NCI-H460 (cell line): ENCODE data around the gene SRA1. TPM values are rescaled to one million over a fixed set of nuclear protein-coding genes. Genes with fewer than 3 reads are reported as not detected.
A peak's percentile ranks its signal among the peaks of the same experiment; 100 is the strongest.
"Not testable (repeated sequence)": the region's sequence is repeated elsewhere in the genome, so short reads cannot be mapped to it uniquely, and the experiment has no call there.

ENCODE experiments used
- DNase-seq: peaks from one replicate; pipeline ENCODE4 v3.0.0-alpha.2; 2016; ENCODE audit warnings: low read depth; ENCODE audit errors: extremely low read depth
- polyA plus RNA-seq: library from polyadenylated mRNA; depleted of rRNA; stranded (reverse); fragments of >200 nt; gene quantifications from 2 replicates; pipeline ENCODE4 v1.2.3, GENCODE V29; 2014; cell fraction: nucleus; rRNA removed
- total RNA-seq: library from RNA; depleted of rRNA; stranded (reverse); fragments of >200 nt; shearing (Covaris generic); gene quantifications from 2 replicates; pipeline ENCODE4 v1.2.3, GENCODE V29; 2014; rRNA removed

The SRA1 gene
- total RNA-seq: 77.8 and 92.2 TPM in 2 replicates
- polyA plus RNA-seq: 23.4 and 34.6 TPM in 2 replicates

- peak; percentile 84 for DNase-seq
These were observed at the start of gene SRA1 for GRCh38 chr5:140557136-140557805. Gene SRA1, minus strand, starts transcription at chr5:140557473. Its CDS starts 21 bp downstream, at chr5:140557452.

DNA sequence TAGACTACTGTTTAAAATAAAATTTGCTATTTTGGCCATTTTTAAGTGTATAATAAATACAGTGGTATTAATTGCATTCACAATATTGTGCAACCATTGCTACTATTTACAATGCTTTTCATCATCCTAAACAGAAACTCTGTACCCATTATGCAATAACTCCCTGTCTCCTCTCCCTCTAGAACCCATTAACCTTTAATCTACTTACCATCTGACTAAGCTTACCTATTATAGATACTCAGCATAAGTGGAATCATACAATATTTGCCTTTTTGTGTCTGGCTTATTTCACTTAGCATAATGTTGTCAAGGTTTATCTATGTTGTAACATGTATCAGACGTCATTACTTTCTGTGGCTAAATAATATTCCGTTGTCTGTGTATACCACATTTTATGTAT lies 49.8 kb upstream of the SRA1 start:
- DNase-seq: peak; percentile 15

GRCh38 chr5:140605879-140606278 lies 48.6 kb upstream of the SRA1 start:
- DNase-seq: no peak

DNA sequence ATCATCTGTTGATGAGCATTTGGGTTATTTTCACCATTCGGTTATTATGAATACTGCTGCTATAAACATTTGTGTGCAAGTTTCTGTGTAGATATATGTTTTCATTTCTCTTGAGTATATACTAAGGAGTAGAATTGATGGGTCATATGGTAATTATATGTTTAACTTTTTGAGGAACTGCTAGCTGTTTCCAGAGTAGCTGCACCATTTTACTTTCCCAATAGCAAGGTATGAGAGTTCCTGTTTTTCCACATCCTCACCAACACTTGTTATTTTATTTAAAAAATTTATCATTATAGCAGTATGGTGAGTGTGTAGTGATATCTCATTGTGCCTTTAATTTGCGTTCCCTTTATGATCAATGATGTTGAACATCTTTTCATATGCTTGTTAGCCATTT lies 46.5 kb upstream of the SRA1 start:
- DNase-seq: no peak

DNA sequence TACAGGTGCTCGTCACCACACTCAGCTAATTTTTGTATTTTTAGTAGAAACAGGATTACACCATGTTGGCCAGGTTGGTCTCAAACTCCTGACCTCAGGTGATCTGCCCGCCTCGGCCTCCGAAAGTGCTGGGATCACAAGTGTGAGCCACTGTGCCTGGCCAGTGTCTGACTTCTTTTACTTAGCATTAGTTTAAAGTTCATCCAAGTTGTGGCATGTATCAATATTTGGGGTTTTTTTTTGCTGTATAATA lies 46.1 kb upstream of the SRA1 start:
- not testable (repeated sequence) for DNase-seq

DNA sequence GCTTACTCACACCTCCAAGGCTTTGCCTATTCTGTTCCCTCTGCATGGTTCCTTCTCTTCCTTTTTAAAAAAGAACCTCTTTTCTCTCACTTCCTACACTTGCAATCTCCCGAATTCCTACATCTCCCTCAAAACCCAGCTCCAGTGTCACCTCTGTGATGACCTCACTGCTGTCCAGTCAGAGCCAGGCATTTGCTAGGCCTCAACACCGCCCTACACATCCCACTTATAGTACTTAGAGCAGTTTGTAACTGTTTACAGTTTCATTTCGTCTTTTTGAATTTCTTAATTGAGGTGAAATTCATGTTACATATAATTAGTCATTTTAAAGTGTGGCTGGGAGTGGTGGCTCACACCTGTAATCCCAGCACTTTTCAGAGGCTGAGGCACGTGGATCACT lies 44.9 kb upstream of the SRA1 start:
- DNase-seq: no peak

DNA sequence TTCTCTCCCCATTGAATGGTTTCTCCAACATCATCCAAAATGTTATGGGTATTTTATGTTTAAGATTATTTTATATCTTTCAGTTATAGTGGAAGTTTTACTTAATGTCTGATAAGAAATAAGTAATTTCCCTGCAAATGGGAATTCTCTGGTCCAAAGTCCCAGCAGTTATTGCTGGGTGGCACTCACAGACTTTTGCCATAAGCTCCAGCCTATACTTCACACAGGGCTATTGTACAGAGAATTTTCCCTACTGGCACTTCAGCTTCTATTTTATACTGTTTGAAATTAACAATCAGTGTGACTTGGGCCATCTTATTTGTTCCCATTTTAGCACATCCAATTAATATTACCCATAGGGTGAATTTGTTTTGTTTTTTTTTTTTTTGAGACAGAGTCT lies 42.8 kb upstream of the SRA1 start:
- DNase-seq: no peak

- DNase-seq: no peak
These were observed 41.6 kb upstream of the SRA1 start for GRCh38 chr5:140598836-140599235.

DNA sequence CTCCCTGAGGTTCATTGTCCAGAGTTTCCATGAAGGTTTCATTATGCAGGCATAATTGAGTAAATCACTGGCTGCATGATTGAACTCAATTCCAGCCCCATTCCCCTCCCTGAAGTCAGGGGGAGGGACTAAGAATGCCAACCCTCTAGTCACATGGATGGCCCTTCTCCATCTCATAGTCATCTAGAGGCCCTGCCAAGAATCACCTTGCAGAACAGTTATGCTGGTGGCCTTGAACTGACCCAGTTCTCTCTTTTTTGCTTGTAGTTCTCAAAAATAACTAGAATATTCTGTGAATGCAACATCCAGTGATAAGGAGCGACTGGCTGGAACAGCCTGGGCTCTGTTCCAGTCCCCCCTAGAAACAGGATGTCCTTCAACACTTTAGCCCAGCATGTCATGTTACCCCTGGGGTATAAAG lies 39.1 kb upstream of the SRA1 start:
- no peak for DNase-seq

GRCh38 chr5:140595538-140596300 lies 38.4 kb upstream of the SRA1 start:
- no peak for DNase-seq

GRCh38 chr5:140594169-140594568 lies 36.9 kb upstream of the SRA1 start:
- DNase-seq: no peak

GRCh38 chr5:140593070-140593469 lies 35.8 kb upstream of the SRA1 start:
- DNase-seq: peak; percentile 40

GRCh38 chr5:140591747-140592372 lies 34.6 kb upstream of the SRA1 start:
- no peak for DNase-seq

GRCh38 chr5:140590861-140591260 lies 33.6 kb upstream of the SRA1 start:
- DNase-seq: no peak

GRCh38 chr5:140588311-140589070 lies 31.2 kb upstream of the SRA1 start:
- DNase-seq: no peak

GRCh38 chr5:140587495-140587894 lies 30.2 kb upstream of the SRA1 start:
- no peak for DNase-seq

DNA sequence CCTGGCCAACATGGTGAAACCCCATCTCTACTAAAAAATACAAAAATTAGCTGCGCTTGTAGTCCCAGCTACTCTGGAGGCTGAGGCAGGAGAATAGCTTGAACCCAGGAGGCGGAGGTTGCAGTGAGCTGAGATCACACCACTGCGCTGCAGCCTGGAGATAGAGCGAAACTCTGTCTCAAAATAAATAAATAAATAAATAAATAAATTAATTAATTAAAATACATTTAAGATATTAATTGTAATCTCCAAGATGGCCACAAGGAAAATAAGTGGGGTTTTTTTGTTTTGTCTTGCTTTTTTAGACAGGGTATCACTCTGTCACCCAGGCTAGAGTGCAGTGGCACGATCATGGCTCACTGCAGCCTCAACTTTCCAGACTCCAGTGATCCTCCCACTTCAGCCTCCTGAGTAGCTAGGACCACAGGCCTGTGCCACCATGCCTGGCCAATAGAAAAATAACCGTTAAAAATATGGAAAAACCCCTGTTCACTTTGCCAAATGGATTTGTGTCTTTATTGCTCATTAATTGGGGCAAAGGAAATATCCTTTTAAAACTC lies 22.0 kb upstream of the SRA1 start:
- DNase-seq: not testable (repeated sequence)

- no peak for DNase-seq
These were observed 19.5 kb upstream of the SRA1 start for GRCh38 chr5:140576776-140577201.

DNA sequence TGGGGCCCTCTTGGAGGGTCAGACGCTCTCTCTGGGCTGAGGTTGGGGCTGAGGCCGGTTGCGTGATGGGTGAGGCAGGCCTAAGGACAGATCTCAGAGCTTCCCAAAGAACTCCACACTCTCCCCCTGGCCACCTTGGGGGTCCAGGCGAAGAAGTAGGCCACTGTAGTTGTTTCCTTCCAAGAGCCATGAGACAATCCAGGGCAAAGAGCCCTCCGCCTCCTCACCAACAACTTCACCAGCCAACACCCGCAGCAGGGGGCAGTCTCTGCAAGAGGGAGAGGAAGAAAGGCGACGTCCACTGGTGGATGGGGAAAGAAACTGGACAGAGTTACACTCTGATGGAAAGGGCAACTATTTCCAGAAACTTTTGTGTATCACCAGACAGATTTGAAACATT lies 18.0 kb upstream of the SRA1 start:
- DNase-seq: peak; percentile 30

DNA sequence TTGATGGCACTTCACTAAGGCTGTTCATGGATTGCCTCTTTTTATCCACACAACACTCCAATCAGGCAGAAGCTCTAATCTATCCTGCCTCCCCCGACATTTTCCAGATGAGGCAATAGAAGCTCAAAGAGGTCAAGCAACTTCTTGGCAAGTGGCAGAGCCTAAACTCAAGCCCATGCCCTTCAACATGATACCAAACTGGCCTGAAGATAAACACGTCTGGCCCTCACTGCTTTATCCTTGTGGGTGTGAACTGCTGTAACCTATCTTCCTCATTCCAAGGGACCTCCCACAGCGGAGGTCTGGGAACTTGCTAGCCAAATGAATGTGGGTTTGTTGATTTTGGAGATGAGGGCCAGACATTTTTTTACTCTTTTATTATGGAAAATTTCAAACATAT lies 16.9 kb upstream of the SRA1 start:
- DNase-seq: no peak

DNA sequence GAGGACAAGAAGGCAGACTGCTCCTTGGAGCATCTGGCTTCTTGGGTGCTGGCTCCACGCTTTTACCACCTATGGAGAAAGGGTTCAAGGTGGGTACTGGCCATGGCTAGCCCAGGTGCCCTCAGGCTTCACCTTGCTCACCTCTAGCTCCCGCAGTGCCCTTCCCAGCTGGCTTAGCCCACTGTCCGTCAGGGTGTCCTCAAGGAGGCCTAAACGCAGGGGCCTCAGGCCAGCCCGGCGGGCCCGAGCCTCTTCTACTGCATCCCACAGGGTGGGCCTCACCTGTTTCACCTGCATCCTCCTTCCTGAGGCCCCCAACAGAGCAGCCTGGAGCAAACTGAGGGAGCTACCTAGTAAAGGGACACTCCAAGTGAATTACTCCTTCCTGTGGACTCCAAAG lies 16.4 kb upstream of the SRA1 start:
- DNase-seq: no peak
